Left forelimb (tissue), 1 donor: Measurements from ENCODE around the gene KCNK3.
"Not testable (repeated sequence)": the region's sequence is repeated elsewhere in the genome, so short reads cannot be mapped to it uniquely, and the experiment has no call there.

Experiments used
- DNase-seq: peaks from one replicate; pipeline ENCODE4 v3.0.0-alpha.2; 2018; ENCODE audit warnings: low spot score

KCNK3 gene

DNA sequence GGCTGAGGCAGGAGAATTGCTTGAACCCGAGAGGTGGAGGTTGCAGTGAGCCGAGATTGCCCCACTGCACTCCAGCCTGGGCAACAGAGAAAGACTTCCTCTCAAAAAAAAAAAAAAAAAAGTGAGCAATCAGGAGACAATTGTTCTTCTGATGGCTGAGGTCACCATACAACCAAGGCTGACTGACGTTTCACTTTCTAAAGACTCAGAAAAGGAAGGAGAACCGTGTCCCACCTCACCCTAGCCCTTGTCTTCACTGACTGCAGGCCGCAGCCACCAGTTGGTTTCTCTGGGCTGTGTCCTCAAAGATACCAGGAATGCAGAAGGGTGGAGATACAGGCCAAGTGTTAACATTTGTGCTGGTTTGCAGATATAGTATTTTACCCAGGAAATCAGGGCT lies 63.8 kb downstream of the KCNK3 start:
- no peak for DNase-seq

- DNase-seq: no peak
Measured at GRCh38 chr2:26757873-26758789, 65.6 kb downstream of the KCNK3 start.

- DNase-seq: no peak
Measured at GRCh38 chr2:26758790-26759321, 66.3 kb downstream of the KCNK3 start.

- no peak for DNase-seq
Measured at GRCh38 chr2:26759845-26760244, 67.3 kb downstream of the KCNK3 start.

- not testable (repeated sequence) for DNase-seq
Measured at GRCh38 chr2:26760991-26761390, 68.5 kb downstream of the KCNK3 start.

DNA sequence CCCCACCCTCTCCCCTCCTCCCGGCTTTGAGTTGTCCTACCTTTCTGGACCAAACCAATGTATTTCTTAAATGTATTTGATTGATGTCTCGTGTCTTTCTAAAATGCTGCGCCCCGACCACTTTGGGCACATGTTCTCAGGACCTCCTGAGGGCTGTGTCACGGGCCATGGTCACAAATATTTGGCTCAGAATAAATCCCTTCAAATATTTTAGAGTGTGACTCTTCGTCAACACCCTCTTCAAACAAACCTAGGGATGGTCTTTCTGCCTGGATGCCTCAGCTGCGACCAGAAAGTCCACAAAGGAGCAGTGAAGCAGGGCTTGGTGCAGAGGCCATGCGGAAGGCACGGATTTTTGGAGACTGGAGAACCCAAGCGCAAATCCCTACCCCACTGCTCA lies 70.5 kb downstream of the KCNK3 start:
- no peak for DNase-seq

- peak; percentile 88 for DNase-seq
Measured at GRCh38 chr2:26764078-26764887, 71.8 kb downstream of the KCNK3 start, which contains the start of gene SLC35F6. SLC35F6 (plus strand) TSS chr2:26764284; CDS start chr2:26764350, 66 bp downstream.

- no peak for DNase-seq
Measured at GRCh38 chr2:26764906-26765305, 72.4 kb downstream of the KCNK3 start.

- no peak for DNase-seq
Measured at GRCh38 chr2:26765475-26766200, 73.1 kb downstream of the KCNK3 start.

DNA sequence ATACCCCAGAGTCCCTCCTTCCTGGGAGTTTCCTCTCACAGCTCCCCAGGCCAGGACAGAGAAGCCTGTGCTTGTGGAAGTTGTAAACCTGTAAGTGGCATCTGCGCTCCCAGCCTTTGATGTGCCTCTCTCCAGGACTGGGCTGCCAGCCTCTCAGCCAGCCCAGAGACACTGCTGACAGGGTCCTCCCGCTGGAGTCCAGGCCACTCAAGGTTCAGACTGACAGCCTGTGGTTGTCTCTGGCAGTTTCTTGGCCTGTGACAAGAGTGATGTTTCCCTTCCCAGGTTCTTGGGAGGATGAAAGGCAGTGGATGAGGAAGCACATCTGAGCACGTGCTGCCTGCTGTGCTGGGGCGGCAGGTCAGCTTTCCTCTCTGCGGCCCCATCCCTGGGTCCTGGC lies 74.6 kb downstream of the KCNK3 start:
- no peak for DNase-seq

DNA sequence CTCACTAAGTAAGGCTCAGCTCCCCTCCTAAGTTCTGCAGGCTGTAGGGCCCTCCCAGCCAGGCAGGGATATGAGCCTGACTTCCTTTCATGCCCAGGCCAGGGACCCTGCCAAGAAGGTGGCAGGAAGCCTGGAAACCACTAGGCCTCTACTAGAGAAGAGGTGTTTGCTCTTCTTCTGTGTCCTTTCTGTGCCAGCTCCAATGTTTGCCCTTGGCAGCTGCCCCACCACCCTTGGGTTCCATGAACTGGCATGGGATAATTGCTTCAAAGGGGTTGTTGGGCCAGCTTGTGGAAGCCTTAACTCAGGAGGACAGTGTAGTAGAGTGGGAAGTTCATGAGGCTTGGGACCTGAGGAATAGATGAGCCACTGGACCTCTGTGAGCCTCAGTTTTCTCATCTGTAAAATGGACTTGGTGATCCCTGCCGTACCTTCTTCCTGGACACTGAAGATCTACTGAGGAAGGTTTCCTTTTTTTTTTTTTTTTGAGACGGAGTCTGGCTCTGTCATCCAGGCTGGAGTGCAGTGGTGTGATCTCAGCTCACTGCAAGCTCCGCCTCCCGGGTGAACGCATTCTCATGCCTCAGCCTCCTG lies 75.5 kb downstream of the KCNK3 start:
- DNase-seq: no peak

DNA sequence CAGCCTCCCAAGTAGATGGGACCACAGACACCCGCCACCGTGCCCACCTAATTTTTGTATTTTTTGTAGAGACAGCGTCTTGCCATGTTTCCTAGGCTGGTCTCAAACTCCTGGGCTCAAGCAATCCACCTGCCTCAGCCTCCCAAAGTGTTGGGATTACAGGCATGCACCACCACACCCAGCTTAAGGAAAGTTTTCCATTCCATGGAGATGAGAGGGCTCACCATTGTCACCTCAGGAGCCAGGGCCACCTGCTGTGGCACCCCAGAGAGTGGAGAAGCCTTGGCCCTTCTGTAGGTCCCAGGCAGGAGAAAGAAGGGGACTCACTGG lies 76.2 kb downstream of the KCNK3 start:
- DNase-seq: no peak

DNA sequence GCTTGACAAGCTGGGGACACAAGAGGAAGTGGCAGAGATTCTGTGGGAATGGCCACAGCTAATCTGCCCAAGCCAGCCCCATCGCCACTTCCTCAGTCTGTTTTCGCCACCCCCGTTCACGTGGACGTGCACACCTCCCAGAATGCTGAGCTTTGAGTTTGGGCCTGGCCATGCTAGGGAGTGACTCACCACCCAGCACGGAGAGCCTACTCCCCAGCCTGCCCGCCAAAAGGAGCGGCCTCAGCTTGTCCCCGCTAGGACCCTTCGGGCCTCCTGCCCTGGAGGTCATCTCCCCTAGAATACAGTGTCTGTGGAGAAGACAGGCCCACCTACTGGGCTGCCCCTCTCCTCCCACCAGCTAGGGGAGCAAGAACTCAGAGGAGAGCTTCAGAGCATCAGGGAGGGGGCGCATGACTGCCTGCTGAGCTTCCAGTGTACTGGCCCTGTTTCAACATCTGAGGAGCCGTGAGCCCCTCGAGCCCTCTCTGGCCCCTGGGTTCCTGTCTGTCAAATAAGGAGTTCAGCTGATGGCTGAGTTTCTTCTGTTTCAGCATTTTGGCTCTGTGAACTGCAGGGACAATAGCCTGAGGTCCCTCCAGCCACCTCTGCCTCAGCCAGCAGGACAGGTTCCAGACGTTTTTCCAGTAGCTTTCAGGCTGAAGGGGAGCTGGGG lies 76.7 kb downstream of the KCNK3 start:
- DNase-seq: no peak

- DNase-seq: no peak
Measured at GRCh38 chr2:26770986-26771586, 78.6 kb downstream of the KCNK3 start.

DNA sequence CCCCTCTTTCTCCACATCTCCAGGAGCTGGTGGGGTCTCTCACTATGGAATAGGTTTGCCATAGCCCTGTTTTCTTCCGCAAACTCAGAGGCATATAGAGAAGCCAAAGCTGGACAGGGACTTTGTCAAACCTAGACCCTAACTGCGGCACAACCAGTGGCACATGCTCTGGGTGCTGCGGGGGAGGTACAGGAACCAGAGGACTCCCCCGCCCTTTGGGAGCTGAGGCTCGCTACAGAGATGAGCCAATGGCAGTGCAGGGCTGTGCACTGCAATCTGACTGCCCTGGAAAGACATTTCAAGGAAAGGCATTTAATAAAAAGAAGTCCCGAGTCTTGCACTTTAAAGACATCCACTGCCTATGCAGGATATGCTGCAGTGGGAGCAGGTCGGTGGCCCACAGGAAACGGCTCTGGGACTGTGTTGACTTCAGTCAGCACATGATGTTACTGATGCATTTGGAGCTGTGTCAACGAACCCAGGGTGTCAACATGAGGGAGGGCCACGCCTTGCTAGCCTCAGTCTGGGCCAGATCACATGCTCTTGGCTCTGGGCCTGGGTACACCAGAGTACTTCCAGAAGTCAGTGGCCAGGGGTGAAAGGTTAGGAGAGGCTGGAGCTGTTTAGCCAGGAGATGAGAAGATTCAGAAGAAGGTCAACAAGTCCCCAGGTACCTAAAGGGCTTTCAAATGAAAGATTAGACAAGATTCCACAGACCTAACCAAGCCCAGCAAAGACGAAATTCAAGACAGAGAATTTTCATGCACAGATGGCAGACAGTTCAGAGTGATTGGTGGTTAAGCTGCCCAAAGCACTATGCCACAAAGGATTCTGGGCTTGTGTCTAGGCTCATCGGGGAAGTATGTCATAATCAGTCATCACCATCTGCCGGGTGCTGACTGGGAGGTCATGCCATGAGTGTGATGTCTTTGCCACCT lies 79.8 kb downstream of the KCNK3 start:
- no peak for DNase-seq

- no peak for DNase-seq
Measured at GRCh38 chr2:26776195-26776800, 83.8 kb downstream of the KCNK3 start.

DNA sequence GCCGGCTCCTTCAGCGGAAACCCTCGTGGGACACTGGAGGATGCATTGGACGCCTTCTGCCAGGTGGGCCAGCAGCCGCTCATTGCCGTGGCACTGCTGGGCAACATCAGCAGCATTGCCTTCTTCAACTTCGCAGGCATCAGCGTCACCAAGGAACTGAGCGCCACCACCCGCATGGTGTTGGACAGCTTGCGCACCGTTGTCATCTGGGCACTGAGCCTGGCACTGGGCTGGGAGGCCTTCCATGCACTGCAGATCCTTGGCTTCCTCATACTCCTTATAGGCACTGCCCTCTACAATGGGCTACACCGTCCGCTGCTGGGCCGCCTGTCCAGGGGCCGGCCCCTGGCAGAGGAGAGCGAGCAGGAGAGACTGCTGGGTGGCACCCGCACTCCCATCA lies 85.6 kb downstream of the KCNK3 start:
- DNase-seq: no peak

- DNase-seq: no peak
Measured at GRCh38 chr2:26778507-26778906, 86.0 kb downstream of the KCNK3 start.

GRCh38 chr2:26780203-26780760 lies 87.8 kb downstream of the KCNK3 start:
- DNase-seq: no peak
